ENCODE results near the gene SFXN5. TPM values are rescaled to one million over a fixed set of nuclear protein-coding genes. Genes with fewer than 3 reads are reported as not detected.

The SFXN5 gene
- total RNA-seq, 1 donor from 2014 or later, result 14.9 TPM

DNA sequence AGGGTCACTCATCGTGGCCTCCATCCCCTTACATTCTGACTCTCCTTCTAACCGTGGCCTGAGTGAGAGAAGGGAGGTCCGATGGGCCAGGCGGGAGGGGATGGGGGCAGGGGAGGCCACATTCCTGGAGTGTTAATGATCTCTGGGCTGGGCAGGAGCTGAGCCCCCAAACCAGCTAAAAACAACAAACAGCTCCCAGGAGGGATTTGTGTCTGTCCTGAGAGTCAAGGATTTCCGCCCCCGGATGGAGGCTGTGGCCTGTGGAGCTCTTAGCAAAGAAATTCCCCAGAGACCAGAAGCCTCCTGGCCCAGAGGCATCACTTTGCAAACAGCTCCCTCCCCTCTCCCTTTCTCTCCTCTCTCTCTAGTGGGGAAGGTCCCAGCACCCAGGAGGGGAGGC lies 130.7 kb downstream of the SFXN5 start:
- Mint-ChIP-seq H3K4me3 (ENCODE audit: unreplicated experiment) (no peak overlapping the region), H3K27ac (ENCODE audit: unreplicated experiment) (peak overlapping the region; percentile 76), H3K9me3 (ENCODE audit: unreplicated experiment) (peaks cover 7% of the 10 kb centered on the region), H3K36me3 (ENCODE audit: low read depth, unreplicated experiment) (peaks cover 11% of the 10 kb centered on the region), H3K27me3 (ENCODE audit: low read depth, unreplicated experiment) (peaks cover 32% of the 10 kb centered on the region), H3K4me1 (ENCODE audit: low read depth, unreplicated experiment) (peaks cover 11% of the 10 kb centered on the region)
- peaks cover 31% of the 10 kb centered on the region for H4K20me1 ChIP-seq (ENCODE audit: insufficient read depth, low read length)
- no peaks in the 10 kb centered on the region for H3K9me3 ChIP-seq (ENCODE audit: insufficient read depth, low read depth, low read length)
- H3K4me2 ChIP-seq (ENCODE audit: low read length), result peak overlapping the region; percentile 42
- H3K9ac ChIP-seq (ENCODE audit: low read length), result no peak overlapping the region
- H3K4me1 ChIP-seq (ENCODE audit: insufficient read depth, low read length), result peaks cover 15% of the 10 kb centered on the region
- no peak overlapping the region for H3K27ac ChIP-seq (ENCODE audit: low read depth, low read length)
- H3K79me2 ChIP-seq (ENCODE audit: insufficient read depth, low read length), result no peaks in the 10 kb centered on the region
- DNase-seq (ENCODE audit: low read depth) (peak; percentile 45), FAIRE-seq (peak; percentile 45)
- H3K27me3 ChIP-seq (ENCODE audit: insufficient read depth, low read length), result no peaks in the 10 kb centered on the region
- TF ChIP-seq EZH2 (IDR thresholded peaks at IDR 0.05; ENCODE audit: insufficient read depth, low read length) (no peak), CTCF (IDR thresholded peaks at IDR 0.05; ENCODE audit: insufficient read depth, low read depth, low read length) (no peak)
- H2AFZ ChIP-seq (ENCODE audit: low read depth, low read length), result no peak overlapping the region
- H3K36me3 ChIP-seq (ENCODE audit: insufficient read depth, low read length), result no peaks in the 10 kb centered on the region
- no peak overlapping the region for H3K4me3 ChIP-seq (ENCODE audit: insufficient read depth, low read depth, low read length)

DNA sequence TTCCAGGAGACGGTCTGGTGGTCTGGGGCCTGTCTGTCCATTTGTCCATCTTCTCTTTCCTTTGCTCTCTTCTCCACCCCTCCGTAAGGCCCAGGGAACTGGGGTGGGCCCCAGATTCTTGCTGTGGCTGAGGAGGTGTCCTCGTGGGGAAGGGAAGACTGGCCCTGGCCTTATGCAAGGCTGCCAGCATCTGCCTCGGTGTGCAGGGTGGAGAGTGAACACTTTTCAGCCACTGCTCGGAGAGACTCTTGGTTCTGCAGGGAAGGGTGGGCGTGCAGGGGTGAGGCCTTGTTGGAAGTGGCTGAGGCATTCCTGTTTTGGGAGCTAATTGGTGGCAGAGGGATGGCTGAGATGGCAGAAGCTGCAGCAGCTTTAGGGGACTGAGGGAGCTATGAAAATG lies 131.2 kb downstream of the SFXN5 start:
- Mint-ChIP-seq H3K27ac (ENCODE audit: unreplicated experiment) (peak overlapping the region; percentile 76), H3K4me3 (ENCODE audit: unreplicated experiment) (peak overlapping the region; percentile 21)

More for the DNA sequence above, 131.2 kb downstream of the SFXN5 start:
- Histone ChIP-seq H4K20me1 (ENCODE audit: insufficient read depth, low read length) (peaks cover 35% of the 10 kb centered on the region), H3K4me1 (ENCODE audit: insufficient read depth, low read length) (peaks cover 15% of the 10 kb centered on the region), H3K27ac (ENCODE audit: low read depth, low read length) (no peak overlapping the region), H3K4me2 (ENCODE audit: low read length) (peak overlapping the region; percentile 42), H3K9me3 (ENCODE audit: insufficient read depth, low read depth, low read length) (no peaks in the 10 kb centered on the region), H3K79me2 (ENCODE audit: insufficient read depth, low read length) (no peaks in the 10 kb centered on the region), H3K36me3 (ENCODE audit: insufficient read depth, low read length) (no peaks in the 10 kb centered on the region), H3K27me3 (ENCODE audit: insufficient read depth, low read length) (no peaks in the 10 kb centered on the region), H2AFZ (ENCODE audit: low read depth, low read length) (no peak overlapping the region), H3K9ac (ENCODE audit: low read length) (no peak overlapping the region), H3K4me3 (ENCODE audit: insufficient read depth, low read depth, low read length) (no peak overlapping the region)
- H3K27me3 Mint-ChIP-seq (ENCODE audit: low read depth, unreplicated experiment), result peaks cover 36% of the 10 kb centered on the region
- FAIRE-seq (no peak), DNase-seq (ENCODE audit: low read depth) (no peak)
- peaks cover 7% of the 10 kb centered on the region for H3K9me3 Mint-ChIP-seq (ENCODE audit: unreplicated experiment)
- TF ChIP-seq CTCF (IDR thresholded peaks at IDR 0.05; ENCODE audit: insufficient read depth, low read depth, low read length) (no peak), EZH2 (IDR thresholded peaks at IDR 0.05; ENCODE audit: insufficient read depth, low read length) (no peak)
- H3K36me3 Mint-ChIP-seq (ENCODE audit: low read depth, unreplicated experiment), result peaks cover 9% of the 10 kb centered on the region
- H3K4me1 Mint-ChIP-seq (ENCODE audit: low read depth, unreplicated experiment), result peaks cover 11% of the 10 kb centered on the region
